Raji (cell line): ENCODE data around the gene SGO2.
A peak's percentile ranks its signal among the peaks of the same experiment; 100 is the strongest.

ENCODE experiments used
- POLR2A ChIP-seq: IDR thresholded peaks from 2 replicates; pipeline ENCODE4 v1.6.1; 2011; ENCODE audit warnings: low read depth, low read length, control low read depth; ENCODE audit not compliant: insufficient read depth

The SGO2 gene, protein sequence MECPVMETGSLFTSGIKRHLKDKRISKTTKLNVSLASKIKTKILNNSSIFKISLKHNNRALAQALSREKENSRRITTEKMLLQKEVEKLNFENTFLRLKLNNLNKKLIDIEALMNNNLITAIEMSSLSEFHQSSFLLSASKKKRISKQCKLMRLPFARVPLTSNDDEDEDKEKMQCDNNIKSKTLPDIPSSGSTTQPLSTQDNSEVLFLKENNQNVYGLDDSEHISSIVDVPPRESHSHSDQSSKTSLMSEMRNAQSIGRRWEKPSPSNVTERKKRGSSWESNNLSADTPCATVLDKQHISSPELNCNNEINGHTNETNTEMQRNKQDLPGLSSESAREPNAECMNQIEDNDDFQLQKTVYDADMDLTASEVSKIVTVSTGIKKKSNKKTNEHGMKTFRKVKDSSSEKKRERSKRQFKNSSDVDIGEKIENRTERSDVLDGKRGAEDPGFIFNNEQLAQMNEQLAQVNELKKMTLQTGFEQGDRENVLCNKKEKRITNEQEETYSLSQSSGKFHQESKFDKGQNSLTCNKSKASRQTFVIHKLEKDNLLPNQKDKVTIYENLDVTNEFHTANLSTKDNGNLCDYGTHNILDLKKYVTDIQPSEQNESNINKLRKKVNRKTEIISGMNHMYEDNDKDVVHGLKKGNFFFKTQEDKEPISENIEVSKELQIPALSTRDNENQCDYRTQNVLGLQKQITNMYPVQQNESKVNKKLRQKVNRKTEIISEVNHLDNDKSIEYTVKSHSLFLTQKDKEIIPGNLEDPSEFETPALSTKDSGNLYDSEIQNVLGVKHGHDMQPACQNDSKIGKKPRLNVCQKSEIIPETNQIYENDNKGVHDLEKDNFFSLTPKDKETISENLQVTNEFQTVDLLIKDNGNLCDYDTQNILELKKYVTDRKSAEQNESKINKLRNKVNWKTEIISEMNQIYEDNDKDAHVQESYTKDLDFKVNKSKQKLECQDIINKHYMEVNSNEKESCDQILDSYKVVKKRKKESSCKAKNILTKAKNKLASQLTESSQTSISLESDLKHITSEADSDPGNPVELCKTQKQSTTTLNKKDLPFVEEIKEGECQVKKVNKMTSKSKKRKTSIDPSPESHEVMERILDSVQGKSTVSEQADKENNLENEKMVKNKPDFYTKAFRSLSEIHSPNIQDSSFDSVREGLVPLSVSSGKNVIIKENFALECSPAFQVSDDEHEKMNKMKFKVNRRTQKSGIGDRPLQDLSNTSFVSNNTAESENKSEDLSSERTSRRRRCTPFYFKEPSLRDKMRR

GRCh38 chr2:200525882-200526651 is at the start of gene SGO2:
Gene SGO2, plus strand, starts transcription at chr2:200526207. Its CDS starts 6,769 bp downstream, at chr2:200532976.
- TF ChIP-seq POLR2A, result peak; percentile 95

DNA sequence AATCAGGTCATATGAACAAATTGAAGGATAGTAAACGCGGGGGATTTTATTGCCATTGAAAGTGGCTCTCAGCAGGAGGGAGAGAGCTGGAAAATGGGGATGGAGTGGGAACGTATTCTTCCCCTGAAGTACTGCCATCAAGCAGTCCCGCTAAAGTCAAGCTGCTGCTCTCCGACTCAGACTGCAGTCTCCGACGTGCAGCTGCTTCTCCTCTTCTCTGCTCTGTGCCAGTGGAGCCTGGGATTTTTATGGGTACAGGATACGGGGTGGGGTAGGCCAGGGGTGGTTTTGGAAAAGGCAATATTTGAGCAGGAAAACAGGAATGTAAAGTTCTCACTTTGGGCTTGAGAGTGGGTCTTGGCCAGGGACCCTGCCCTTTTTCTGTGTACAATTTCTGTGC is 49.2 kb upstream of the SGO2 start:
- no peak for TF ChIP-seq POLR2A

DNA sequence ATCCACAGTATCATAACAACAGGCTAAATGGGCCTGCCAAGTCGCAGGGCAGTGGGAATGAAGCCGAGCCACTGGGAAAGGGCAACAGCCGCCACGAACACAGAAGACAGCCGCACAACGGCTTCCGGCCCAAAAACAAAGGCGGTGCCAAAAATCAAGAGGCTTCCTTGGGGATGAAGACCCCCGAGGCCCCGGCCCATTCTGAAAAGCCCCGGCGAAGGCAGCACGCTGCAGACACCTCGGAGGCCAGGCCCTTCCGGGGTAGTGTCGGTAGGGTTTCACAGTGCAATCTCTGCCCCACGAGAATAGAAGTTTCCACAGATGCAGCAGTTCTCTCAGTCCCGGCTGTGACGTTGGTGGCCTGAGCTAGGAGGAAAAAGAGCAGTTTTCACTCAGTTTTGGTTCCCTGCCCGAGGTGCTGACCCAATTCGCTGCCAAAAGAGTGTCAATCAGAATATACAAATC is 48.3 kb upstream of the SGO2 start:
- TF ChIP-seq POLR2A, result no peak

- no peak for TF ChIP-seq POLR2A
These were observed 46.2 kb upstream of the SGO2 start for GRCh38 chr2:200479692-200480265.

- no peak for TF ChIP-seq POLR2A
These were observed 43.8 kb upstream of the SGO2 start for GRCh38 chr2:200482194-200482593.

- no peak for TF ChIP-seq POLR2A
These were observed 42.2 kb upstream of the SGO2 start for GRCh38 chr2:200483729-200484198.

DNA sequence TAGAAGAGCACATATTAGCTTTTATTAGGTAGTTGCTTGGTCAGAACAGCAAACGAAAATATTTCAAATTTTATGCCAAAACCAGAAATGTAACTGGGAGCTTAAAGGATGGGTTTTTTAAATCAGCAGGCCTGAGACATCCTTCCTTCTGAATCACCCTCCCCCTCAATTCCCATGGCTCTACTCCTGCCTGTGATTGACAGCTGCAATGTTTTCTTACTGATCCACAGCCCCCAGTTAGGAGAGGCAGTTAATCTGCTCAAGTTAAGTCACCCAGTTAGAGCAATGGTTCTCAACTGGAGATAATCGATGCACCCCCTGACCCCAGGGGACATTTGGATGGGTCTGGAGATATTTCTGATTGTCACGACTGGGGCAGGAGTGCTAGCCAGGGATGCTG is 41.1 kb upstream of the SGO2 start:
- no peak for TF ChIP-seq POLR2A

- no peak for TF ChIP-seq POLR2A
These were observed 39.5 kb upstream of the SGO2 start for GRCh38 chr2:200486529-200486928.

DNA sequence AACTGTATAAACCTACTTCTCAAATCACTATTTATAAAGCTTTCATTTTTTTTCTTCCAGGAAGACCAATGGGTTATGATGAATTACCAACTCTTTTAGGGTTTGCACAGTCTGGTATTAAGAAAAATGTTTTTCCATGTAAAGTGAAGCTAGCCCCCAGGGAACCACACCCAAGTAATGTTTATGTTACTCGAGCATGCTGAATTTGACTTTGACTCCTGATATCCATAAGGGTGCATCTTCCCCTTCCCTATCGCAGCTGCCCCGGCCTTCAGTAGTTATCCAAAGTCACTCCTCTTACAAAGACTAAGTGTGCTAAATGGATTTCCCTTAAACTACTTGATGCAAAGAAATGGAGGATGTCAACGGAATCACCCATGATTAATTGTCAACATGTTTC is 37.8 kb upstream of the SGO2 start:
- TF ChIP-seq POLR2A, result no peak

DNA sequence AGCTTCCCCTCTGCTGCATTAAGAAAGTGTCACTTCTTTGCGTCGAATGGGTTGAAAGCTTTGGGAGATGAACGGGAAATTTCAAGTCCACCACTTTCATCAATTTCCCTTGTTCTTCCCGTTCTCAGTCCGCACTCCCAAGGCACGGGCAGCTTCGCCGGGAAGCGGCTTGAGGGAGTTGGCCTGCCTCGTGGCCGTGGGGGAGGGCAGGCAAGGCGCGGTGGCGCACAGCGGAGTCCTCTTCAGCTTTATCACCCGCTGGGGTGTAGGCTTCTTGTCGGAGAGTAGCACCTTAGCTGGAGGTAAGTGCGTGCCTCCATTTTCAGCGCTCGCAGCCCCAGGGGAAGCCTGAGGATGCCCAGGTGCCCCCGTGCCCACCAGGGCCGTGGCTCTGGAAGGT is 36.0 kb upstream of the SGO2 start:
- no peak for TF ChIP-seq POLR2A

GRCh38 chr2:200492656-200493055 is 33.4 kb upstream of the SGO2 start:
- TF ChIP-seq POLR2A, result no peak

- no peak for TF ChIP-seq POLR2A
These were observed 32.0 kb upstream of the SGO2 start for GRCh38 chr2:200494048-200494447.

DNA sequence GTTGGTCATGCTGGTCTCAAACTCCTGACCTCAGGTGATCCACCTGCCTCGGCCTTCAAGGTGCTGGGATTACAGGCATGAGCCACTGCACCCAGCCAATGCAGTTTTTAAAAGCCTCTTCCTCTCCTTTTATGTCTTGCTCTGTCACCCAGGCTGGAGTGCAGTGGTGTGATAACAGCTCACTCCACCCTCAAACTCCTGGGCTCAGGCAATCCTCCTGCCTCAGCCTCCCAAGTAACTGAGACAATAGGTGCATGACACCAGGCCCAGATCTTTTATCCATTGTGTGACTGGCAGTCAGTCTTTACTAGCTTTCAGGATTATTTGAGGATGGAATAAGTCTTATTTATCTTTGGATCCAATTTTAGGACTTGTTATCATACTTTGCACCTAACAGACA is 29.3 kb upstream of the SGO2 start:
- no peak for TF ChIP-seq POLR2A

- TF ChIP-seq POLR2A, result no peak
These were observed 27.4 kb upstream of the SGO2 start for GRCh38 chr2:200498402-200499162.

DNA sequence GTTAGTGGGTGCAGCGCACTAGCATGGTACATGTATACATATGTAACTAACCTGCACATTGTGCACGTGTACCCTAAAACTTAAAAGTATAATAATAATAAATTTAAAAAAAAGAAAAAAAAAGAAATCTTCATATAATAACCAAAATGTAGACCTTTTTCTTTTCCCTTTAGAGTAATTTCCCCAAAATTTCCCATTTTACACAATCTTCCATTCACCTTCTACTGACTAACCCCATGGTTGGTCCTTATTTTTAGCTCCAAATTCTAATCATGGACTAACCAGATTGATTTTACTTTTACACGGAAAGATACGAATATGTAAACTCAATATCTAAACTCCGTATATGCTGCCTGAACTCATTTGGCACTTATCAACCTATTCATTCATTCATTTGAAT is 23.8 kb upstream of the SGO2 start:
- no peak for TF ChIP-seq POLR2A
